NCI-H748 (cell line): ENCODE results near the gene ADAMTS14.

ENCODE experiments used
- DNase-seq: peaks from one replicate; lab custom pipeline; 2025; ENCODE audit not compliant: unreplicated experiment; lab: John Stamatoyannopoulos, UW

The ADAMTS14 gene

DNA sequence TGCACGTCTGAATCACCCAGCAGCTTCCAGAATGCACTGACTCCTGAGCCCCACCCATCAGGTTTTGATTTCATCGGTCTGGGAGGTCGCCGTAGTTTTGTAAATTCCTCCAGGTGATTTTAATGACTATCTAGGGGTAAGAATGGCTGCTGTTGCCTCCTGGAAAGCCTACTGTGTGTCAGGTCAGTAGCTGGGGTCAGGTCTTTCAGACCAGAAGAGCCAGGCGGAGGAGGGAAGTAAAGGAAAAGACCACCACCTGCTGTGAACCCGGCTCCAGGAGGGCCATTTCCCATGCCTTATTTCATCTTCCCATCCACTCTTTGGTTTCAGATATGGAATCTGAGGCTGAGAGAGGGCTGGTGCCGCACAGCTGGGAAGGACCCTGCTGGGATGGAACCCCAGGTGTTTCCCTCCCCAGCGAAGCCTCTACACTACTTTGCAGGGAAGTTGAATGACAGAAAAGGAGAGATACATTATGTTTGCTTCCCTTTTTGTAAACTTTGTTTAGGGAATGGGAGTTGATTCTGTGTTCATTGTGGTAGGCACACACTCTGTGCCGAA, 19.8 kb downstream of the ADAMTS14 start:
- no peak for DNase-seq

- no peak for DNase-seq
Measured at GRCh38 chr10:70693619-70694335, 21.5 kb downstream of the ADAMTS14 start.

DNA sequence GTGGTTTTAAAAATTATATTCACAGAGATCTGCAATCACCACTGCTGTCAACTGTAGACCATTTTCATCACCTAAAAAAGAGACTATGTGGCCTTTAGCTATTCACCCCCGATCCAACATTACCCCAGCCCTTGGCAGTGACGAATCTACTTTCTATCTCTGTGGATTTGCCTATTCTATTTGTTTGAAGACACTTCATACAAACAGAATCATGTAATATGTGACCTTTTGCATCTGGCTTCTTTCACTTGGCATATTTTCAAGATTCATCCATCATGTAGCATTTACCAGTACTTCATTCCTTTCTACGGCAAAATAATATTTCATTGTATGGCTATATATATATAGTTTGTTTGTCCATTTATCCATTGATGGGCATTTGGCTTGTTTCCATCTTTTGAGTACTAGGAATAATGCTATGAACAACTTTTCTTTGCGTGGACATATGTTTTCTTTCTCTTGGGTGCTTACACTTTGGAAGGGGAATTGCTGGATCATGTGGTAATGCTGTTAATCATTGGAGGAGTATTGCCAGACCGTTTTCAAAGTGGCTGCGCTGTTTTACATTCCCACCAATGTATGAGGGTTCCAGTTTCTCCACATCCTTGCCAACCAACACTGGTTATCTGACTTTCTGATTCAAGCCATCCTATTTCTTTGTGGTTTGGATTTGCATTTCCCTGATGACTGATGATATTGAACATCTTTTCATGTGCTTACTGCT, 22.3 kb downstream of the ADAMTS14 start:
- DNase-seq = no peak

GRCh38 chr10:70695241-70696030, 23.1 kb downstream of the ADAMTS14 start:
- no peak for DNase-seq

DNA sequence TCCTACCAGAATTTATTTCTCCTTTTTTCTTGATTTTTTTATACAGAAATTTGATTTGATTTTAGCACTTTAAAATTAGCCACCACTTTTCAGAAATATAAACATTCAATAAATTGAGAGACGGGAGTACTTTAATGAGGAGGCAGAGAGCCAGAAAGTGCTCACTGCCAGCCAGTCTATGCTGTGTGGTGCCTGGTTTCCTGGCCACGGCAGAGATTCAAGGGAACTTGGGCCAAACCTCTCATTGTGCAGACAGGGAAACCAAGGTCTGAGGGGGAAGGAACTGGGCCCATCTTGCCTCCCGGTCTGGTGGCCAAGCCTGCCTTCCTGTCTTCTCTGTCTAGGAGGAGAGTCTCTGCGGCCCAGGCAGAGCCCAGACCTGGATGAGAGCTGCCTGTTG, 25.9 kb downstream of the ADAMTS14 start:
- DNase-seq = no peak

DNA sequence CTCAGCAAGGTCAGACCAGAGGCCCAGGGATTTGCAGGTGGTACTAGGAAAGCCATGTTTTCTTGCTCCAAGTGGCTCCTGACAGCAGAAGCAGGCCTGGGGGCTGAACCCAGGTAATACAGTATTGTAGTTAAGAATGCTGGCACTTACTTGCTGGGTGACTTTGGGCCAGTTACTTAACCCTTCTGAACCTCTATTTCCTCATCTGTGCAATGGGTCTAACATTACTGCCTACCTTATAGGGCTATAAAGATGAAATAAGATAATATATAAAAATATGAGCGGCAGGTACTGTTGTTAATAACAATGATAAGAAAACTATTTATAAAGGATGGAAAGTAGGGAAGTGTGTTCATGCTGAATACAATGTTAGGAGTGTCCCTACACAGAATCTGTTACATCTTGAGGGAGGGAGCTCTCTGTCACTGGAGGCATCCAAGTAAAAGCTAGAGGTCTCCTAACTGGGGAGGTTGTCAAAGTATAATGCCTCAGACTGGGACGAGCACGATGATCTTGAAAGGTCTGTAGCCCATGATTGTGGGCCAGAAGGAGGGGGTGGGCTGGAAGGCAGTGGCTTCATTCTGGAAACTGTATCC, 26.9 kb downstream of the ADAMTS14 start:
- no peak for DNase-seq

GRCh38 chr10:70699659-70700174, 27.4 kb downstream of the ADAMTS14 start:
- no peak for DNase-seq

DNA sequence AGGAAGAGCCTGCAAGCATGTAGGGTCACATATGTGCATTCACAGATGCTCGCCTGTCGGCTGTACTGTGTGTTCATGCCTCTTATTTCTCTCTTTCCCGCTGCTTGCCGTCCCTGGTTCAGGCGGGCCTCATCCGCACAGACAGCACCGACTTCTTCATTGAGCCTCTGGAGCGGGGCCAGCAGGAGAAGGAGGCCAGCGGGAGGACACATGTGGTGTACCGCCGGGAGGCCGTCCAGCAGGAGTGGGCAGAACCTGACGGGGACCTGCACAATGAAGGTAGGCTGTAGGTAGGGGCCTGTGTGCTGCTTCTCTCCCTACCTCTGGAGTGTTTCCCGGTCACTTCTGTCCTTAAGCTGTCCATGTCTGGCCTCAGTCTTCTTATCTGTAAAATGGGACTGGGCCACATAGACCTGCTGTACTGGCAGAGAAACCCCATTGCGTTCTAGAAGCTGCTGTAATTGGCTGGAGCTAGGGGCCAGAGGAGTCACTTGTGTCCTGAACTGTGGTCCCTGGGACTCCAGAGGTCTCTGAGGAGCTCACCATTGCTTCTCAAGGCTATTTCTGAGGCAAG, 30.0 kb downstream of the ADAMTS14 start:
- DNase-seq = no peak

DNA sequence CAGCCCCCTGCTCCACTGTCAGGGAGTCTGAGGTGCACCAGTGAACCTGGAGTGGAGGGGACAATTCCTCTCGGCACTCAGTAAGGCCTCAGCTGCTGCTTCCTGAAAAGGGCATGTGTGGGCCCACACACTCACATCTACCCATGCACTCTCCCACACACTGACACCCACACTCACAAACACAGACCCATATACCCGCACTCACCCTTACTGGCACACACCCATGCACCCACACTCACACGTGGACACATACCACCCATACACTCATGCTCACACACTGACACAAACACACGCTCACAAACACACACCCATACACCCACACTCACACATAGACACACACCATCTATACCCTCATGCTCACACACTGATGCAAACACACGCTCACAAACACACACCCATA, 31.9 kb downstream of the ADAMTS14 start:
- no peak for DNase-seq

DNA sequence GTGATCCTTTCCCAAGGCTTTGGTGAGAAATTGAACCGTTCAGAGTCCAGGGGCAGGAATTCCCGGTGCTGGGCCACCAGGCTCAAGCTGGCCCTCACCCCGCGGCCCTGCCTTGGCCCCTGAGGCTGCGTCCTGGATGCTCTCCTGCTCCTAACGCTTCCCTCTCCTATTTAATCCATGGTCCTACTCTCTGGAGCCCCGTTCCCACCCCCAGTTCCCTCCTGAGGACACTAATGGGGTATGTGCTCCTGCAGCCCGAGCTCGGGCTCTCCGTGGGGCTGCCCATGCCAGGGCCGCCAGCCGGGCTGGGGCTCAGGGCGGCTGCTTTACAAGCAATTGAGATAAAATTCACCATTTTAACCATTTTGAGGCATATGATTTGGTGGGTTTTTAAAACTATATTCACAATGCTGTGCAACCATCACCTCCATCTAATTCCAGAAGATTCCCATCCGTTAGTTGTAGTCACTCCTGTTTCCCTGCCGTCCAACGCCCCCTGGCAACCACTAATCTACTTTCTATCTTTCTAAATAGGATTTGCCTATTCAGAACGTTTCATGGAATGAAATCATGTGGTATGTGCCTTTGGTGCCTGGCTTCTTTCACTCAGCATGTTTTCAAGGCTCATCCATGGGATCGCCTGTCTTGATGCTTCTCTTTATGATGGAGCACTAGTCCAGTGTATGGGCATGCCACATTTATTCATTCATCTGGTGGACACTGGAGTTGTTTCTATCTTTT, 33.0 kb downstream of the ADAMTS14 start:
- no peak for DNase-seq

- DNase-seq = no peak
Measured at GRCh38 chr10:70711177-70711576, 38.9 kb downstream of the ADAMTS14 start.

GRCh38 chr10:70711911-70712310, 39.6 kb downstream of the ADAMTS14 start:
- no peak for DNase-seq

- no peak for DNase-seq
Measured at GRCh38 chr10:70714245-70714644, 41.9 kb downstream of the ADAMTS14 start.

GRCh38 chr10:70714951-70715350, 42.6 kb downstream of the ADAMTS14 start:
- DNase-seq = no peak

GRCh38 chr10:70715853-70716795, 43.8 kb downstream of the ADAMTS14 start:
- peak; percentile 88 for DNase-seq

DNA sequence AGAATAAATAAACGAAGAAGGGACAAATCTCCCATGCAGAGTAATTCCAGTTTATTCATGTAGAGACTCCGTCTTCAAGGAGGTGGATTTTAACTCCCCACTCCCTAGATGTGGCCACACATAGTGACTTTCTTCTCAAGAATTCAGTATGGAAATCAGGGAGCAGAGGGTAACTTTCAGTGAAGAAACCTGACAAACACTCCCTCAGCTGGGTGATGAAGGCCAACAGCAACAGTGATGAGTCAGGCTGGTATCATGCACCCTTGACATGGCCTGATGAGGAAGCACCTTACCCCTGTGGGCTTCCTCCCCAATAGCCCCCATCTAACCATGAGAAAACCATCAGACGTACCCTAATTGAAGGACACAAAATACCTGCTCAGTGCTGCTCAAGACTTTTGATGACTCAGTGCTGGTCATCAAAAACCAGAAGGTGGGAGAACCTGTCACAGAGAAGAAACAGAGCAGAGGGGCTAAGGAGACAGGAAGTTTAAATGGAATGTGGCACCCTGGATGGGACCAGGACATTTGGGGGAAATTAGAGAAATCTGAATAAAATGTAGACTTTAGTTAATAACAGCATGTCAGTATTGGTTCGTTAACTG, 50.6 kb downstream of the ADAMTS14 start:
- DNase-seq = no peak

DNA sequence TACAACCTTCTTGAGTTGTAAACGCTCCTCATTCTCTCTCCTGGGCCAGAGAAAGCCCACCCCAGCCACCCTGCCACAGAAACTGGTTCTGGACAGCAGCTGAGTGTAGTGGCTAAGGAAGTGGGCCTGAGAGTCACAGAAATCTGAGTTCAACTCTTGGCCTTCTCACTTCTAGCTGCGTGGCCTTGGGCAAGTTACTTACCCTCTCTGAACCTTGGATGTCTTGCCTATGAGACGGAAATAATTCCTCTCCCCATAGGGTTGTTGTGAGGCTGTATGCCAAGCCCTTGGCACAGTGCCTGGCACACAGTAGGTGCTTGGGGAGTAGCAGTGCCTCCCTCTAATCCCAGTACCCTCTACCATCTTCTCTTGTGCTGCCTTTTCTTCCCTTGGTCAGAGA, 51.5 kb downstream of the ADAMTS14 start:
- DNase-seq = no peak

- DNase-seq = no peak
Measured at GRCh38 chr10:70726909-70727495, 54.7 kb downstream of the ADAMTS14 start.
